Measurements from ENCODE around the gene PDE3A.
A peak's percentile ranks its signal among the peaks of the same experiment; 100 is the strongest.

Gene PDE3A

GRCh38 chr12:20560935-20561334, 192.6 kb downstream of the PDE3A start:
- H3K4me3 ChIP-seq (ENCODE audit: low read depth, low read length), result no peak overlapping the region
- no peak for TF ChIP-seq CTCF (conservative IDR thresholded peaks at IDR 0.05; ENCODE audit: low read depth, low read length)
- no peak for DNase-seq (ENCODE audit: low read depth)

GRCh38 chr12:20561871-20562270, 193.5 kb downstream of the PDE3A start:
- H3K4me3 ChIP-seq (ENCODE audit: low read depth, low read length), result no peak overlapping the region
- DNase-seq (ENCODE audit: low read depth), result peak; percentile 57
- TF ChIP-seq CTCF (conservative IDR thresholded peaks at IDR 0.05; ENCODE audit: low read depth, low read length), result no peak

GRCh38 chr12:20567413-20567812, 199.1 kb downstream of the PDE3A start:
- no peak overlapping the region for H3K4me3 ChIP-seq (ENCODE audit: low read depth, low read length)
- peak; percentile 27 for DNase-seq (ENCODE audit: low read depth)
- no peak for TF ChIP-seq CTCF (conservative IDR thresholded peaks at IDR 0.05; ENCODE audit: low read depth, low read length)

- no peak overlapping the region for H3K4me3 ChIP-seq (ENCODE audit: low read depth, low read length)
- no peak for DNase-seq (ENCODE audit: low read depth)
- TF ChIP-seq CTCF (conservative IDR thresholded peaks at IDR 0.05; ENCODE audit: low read depth, low read length), result no peak
Measured at GRCh38 chr12:20572451-20572850, 204.1 kb downstream of the PDE3A start.

- no peak overlapping the region for H3K4me3 ChIP-seq (ENCODE audit: low read depth, low read length)
- DNase-seq (ENCODE audit: low read depth), result no peak
- no peak for TF ChIP-seq CTCF (conservative IDR thresholded peaks at IDR 0.05; ENCODE audit: low read depth, low read length)
Measured at GRCh38 chr12:20576528-20576927, 208.2 kb downstream of the PDE3A start.

GRCh38 chr12:20577054-20577453, 208.7 kb downstream of the PDE3A start:
- H3K4me3 ChIP-seq (ENCODE audit: low read depth, low read length), result no peak overlapping the region
- no peak for TF ChIP-seq CTCF (conservative IDR thresholded peaks at IDR 0.05; ENCODE audit: low read depth, low read length)
- no peak for DNase-seq (ENCODE audit: low read depth)

- H3K4me3 ChIP-seq (ENCODE audit: low read depth, low read length), result no peak overlapping the region
- no peak for DNase-seq (ENCODE audit: low read depth)
- no peak for TF ChIP-seq CTCF (conservative IDR thresholded peaks at IDR 0.05; ENCODE audit: low read depth, low read length)
Measured at GRCh38 chr12:20578142-20578541, 209.8 kb downstream of the PDE3A start.
